GM06990 (cell line): ENCODE measurements around the gene LARP4B.

Experiments
- DNase-seq: peaks from one replicate; pipeline ENCODE4 v3.0.0-alpha.2; 2011; ENCODE audit not compliant: insufficient read length; ENCODE audit errors: extremely low read depth
- H3K27me3 ChIP-seq: replicated peaks from 2 replicates; pipeline ENCODE4 v1.6.0; 2011; ENCODE audit warnings: low read length; ENCODE audit not compliant: control insufficient read depth, insufficient read depth
- H3K36me3 ChIP-seq: 2 replicates; pipeline ENCODE4 v1.5.1; 2011; ENCODE audit warnings: low read length; ENCODE audit not compliant: control insufficient read depth, insufficient read depth
- H3K4me3 ChIP-seq: replicated peaks from 2 replicates; pipeline ENCODE4 v1.5.1; 2011; ENCODE audit warnings: low read depth, mild to moderate bottlenecking, control low read depth, low read length
- CTCF ChIP-seq: IDR thresholded peaks from 2 replicates; pipeline ENCODE4 v1.5.1; 2011; ENCODE audit warnings: low read length, control low read depth, mild to moderate bottlenecking, inconsistent platforms; ENCODE audit not compliant: insufficient read depth, poor library complexity, severe bottlenecking

LARP4B gene

DNA sequence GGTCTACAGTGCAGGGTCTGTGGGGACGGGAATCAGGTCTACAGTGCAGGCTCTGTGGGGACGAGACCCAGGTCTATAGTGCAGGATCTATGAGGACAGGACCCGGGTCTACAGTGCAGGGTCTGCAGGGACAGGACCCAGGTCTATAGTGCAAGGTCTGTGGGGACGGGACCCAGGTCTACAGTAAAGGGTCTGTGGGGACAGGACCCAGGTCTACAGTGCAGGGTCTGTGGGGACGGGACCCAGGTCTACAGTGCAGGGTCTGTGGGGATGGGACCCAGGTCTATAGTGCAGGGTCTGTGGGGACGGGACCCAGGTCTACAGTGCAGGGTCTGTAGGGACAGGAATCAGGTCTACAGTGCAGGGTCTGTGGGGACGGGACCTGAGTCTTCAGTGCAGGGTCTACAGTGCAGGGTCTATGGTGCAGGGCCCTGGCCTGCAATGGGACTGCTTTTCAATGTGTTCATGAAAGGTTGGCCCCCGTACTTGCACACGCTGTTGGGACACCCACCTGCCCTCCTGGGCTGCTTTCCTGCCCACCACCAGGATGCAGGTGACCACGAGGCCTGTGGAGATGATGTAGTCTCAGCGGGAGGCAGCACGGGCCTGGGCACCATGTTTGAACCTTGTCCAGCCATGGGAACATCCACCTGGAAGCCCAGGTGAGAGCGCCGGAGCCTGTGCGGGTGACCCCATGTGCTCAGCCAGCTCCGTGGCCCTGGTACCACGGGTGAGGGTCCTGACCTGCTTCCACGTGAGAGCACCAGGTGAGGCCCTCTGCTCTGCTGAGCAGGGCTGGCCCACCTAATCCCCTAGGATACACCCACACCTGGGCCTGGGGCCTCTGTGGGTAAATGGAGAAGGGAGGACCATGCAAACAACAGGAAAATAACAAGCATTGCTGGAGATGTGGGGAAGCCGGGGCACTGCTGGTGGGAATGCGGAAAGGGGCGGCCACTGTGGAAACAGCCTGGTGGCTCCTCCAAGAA lies 150.7 kb downstream of the LARP4B start:
- Histone ChIP-seq H3K36me3 (no peaks in the 10 kb centered on the region), H3K4me3 (no peak overlapping the region), H3K27me3 (no peaks in the 10 kb centered on the region; the same call in 1 of the 2 replicates)
- TF ChIP-seq CTCF, result no peak
- DNase-seq, result no peak

GRCh38 chr10:778626-779330 lies 152.7 kb downstream of the LARP4B start:
- Histone ChIP-seq H3K4me3 (no peak overlapping the region), H3K27me3 (no peaks in the 10 kb centered on the region; the same call in 1 of the 2 replicates), H3K36me3 (no peaks in the 10 kb centered on the region)
- TF ChIP-seq CTCF, result no peak
- DNase-seq, result no peak

DNA sequence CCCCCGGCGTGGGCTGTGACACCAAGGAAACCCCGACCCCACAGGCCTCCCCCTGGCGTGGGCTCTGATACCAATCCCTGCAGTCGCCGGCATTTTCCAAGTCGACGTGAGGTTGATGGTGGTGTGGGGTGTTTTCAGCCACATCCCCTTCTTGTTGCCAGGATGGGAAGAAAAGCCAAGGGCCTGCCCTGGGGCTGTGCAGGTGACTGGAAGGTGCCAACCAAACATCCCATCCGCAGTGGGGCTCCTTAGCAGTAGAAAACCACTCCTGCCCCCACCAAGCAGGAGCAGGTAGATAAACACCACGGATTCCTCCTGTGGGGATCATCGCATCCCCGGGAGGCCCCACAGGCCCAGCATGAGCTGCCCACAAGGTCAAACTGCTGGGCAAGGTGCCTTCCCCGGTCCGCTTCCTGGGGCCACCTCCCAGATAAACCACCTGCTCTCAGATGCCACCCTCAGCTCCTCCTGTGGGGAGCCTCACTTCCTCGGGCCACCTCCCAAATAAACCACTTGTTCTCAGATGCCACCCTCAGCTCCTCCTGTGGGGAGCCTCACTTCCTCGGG lies 153.5 kb downstream of the LARP4B start:
- TF ChIP-seq CTCF, result no peak
- Histone ChIP-seq H3K4me3 (no peak overlapping the region), H3K36me3 (no peaks in the 10 kb centered on the region), H3K27me3 (no peaks in the 10 kb centered on the region; the same call in 1 of the 2 replicates)
- no peak for DNase-seq

- H3K36me3 ChIP-seq, result no peaks in the 10 kb centered on the region
- no peaks in the 10 kb centered on the region; the same call in 1 of the 2 replicates for H3K27me3 ChIP-seq
- TF ChIP-seq CTCF, result no peak
- H3K4me3 ChIP-seq, result no peak overlapping the region
- no peak for DNase-seq
Observed at GRCh38 chr10:776772-777171, 154.7 kb downstream of the LARP4B start.

- DNase-seq, result no peak
- TF ChIP-seq CTCF, result no peak
- H3K27me3 ChIP-seq, result no peaks in the 10 kb centered on the region; the same call in 1 of the 2 replicates
- H3K36me3 ChIP-seq, result no peaks in the 10 kb centered on the region
- no peak overlapping the region for H3K4me3 ChIP-seq
Observed at GRCh38 chr10:775245-776075, 156.0 kb downstream of the LARP4B start.
